Transverse colon (tissue), 4 donors: ENCODE results near the gene NECTIN2. TPM values are rescaled to one million over a fixed set of nuclear protein-coding genes. Genes with fewer than 3 reads are reported as not detected.

Experiments used
- DNase-seq: peaks from one replicate; pipeline ENCODE4 v3.0.0-alpha.2; 2019
- H3K27ac ChIP-seq, 4 donors: fragments of 200-600 bp; sonication (generic); 2 replicates each; pipeline ENCODE4 v1.5.1; 2016 to 2018; ENCODE audit warnings: inconsistent platforms in 4 of 4
- H3K27me3 ChIP-seq: fragments of 200-600 bp; sonication (generic); 2 replicates; pipeline ENCODE4 v1.5.1; 2017; ENCODE audit warnings: inconsistent platforms
- H3K36me3 ChIP-seq, 4 donors: fragments of 200-600 bp; sonication (generic); 2 replicates each; pipeline ENCODE4 v1.5.1; 2017 to 2019; ENCODE audit warnings: inconsistent platforms in 4 of 4
- H3K4me1 ChIP-seq, 4 donors: fragments of 200-600 bp; sonication (generic); 2 replicates each; pipeline ENCODE4 v1.5.1; 2017 to 2020; ENCODE audit warnings: inconsistent platforms in 4 of 4
- H3K4me3 ChIP-seq, 4 donors: fragments of 200-600 bp; sonication (generic); 1 replicate in 1 of 4; 2 replicates in 3 of 4; pipeline versions ENCODE4 v1.5.1 to v1.6.1; 2017 to 2019; ENCODE audit warnings: inconsistent platforms in 4 of 4
- H3K9me3 ChIP-seq, 2 donors: fragments of 200-600 bp; sonication (generic); 2 replicates each; pipeline ENCODE4 v1.5.1; 2017 to 2019; ENCODE audit warnings: inconsistent platforms in 2 of 2
- EP300 ChIP-seq: sonication (generic); formaldehyde crosslinking; IDR thresholded peaks from one replicate; pipeline ENCODE4 v1.6.1; 2017; ENCODE audit warnings: antibody characterized with exemption, low read depth
- POLR2A ChIP-seq: fragments of 450-650 bp; IDR thresholded peaks from one replicate; pipeline ENCODE4 v1.6.1; 2016; ENCODE audit warnings: antibody characterized with exemption, mild to moderate bottlenecking, moderate library complexity
- POLR2AphosphoS5 ChIP-seq, 3 donors: sonication (generic); formaldehyde crosslinking; IDR thresholded peaks; one replicate each; pipeline ENCODE4 v1.6.1; 2016; ENCODE audit warnings: antibody characterized with exemption in 3 of 3
- WGBS, 2 donors: methylation state at CpG; one replicate each; pipeline ENCODE4 v1.1.5; 2018; ENCODE audit warnings: low coverage in 1 of 2; 5-methylcytosine and 5-hydroxymethylcytosine counted together
- in situ Hi-C, 4 donors: fragments of 200-750 bp; cut with MboI; loops; one replicate each; pipeline versions ENCODE4 v1.15.0 to v1.15.1; 2017; ENCODE audit warnings: low sequenced_read_pairs in 3 of 4, low pct_ligation_motif_present in 1 of 4, low pct_unique_long_range_greater_than_20kb in 1 of 4
- intact Hi-C: fragments of 100-400 bp; cut with DNase I; formaldehyde crosslinking; loops from one replicate; pipeline ENCODE4 v1.15.1; 2023; ENCODE audit warnings: low total_unique reads
- total RNA-seq, 4 donors: library from RNA; depleted of rRNA; stranded (reverse); fragments of >200 nt; gene quantifications; one replicate each; pipeline ENCODE4 v1.1.0, GENCODE V29; 2016
- TF ChIP-seq, protein P1 (sequence below), 5 experiments: fragments of 200-600 bp in 3 of 5; fragments of 450-650 bp in 2 of 5; sonication (generic) in 3 of 5; IDR thresholded peaks; 1 replicate in 2 of 5; 2 replicates in 3 of 5; pipeline ENCODE4 v1.5.1; 2016 to 2017; ENCODE audit warnings: antibody characterized with exemption in 5 of 5, inconsistent platforms in 3 of 5, mild to moderate bottlenecking in 2 of 5, moderate library complexity in 1 of 5

Gene NECTIN2
- total RNA-seq, 4 donors from 2014 or later: 93.7 to 147 (median 125) TPM

DNA sequence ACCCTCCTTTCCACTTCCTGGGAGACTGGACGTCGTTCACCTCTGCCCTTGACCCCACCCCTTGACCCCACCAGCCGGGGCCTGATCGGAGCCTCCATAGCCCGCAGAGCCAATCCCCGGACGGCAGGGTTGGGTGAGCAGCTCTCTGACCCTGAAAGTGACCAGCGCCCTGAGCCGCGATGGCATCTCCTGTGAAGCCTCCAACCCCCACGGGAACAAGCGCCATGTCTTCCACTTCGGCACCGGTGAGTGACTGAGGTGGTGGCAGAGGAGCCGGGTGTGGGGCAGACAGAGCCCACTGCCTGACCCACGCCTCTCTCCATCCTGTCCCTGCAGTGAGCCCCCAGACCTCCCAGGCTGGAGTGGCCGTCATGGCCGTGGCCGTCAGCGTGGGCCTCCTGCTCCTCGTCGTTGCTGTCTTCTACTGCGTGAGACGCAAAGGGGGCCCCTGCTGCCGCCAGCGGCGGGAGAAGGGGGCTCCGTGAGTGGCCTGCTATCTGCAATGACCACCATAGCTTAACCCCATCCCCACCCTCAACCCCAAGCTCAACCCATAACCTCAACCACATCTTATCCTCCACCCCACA is 26.8 kb upstream of the NECTIN2 start:
- H3K4me1 ChIP-seq: peaks cover 0 to 16% (median 4%) of the 10 kb centered on the region in 4 donors
- no peak overlapping the region for H3K27ac ChIP-seq
- TF ChIP-seq POLR2AphosphoS5 (IDR thresholded peaks at IDR 0.05) (no peak), POLR2A (no peak)
- no peaks in the 10 kb centered on the region for H3K36me3 ChIP-seq
- no peaks in the 10 kb centered on the region for H3K27me3 ChIP-seq
- no peak for DNase-seq
- intact Hi-C loops: no loop called here
- H3K9me3 ChIP-seq: no peaks in the 10 kb centered on the region
- in situ Hi-C loops: no loop called here
- 90% methylated on average over 28 of the region's 28 CpGs; no CpG with 5 or more reads in 1 of the 2 donors for WGBS, 2 donors
- no peak overlapping the region for H3K4me3 ChIP-seq

DNA sequence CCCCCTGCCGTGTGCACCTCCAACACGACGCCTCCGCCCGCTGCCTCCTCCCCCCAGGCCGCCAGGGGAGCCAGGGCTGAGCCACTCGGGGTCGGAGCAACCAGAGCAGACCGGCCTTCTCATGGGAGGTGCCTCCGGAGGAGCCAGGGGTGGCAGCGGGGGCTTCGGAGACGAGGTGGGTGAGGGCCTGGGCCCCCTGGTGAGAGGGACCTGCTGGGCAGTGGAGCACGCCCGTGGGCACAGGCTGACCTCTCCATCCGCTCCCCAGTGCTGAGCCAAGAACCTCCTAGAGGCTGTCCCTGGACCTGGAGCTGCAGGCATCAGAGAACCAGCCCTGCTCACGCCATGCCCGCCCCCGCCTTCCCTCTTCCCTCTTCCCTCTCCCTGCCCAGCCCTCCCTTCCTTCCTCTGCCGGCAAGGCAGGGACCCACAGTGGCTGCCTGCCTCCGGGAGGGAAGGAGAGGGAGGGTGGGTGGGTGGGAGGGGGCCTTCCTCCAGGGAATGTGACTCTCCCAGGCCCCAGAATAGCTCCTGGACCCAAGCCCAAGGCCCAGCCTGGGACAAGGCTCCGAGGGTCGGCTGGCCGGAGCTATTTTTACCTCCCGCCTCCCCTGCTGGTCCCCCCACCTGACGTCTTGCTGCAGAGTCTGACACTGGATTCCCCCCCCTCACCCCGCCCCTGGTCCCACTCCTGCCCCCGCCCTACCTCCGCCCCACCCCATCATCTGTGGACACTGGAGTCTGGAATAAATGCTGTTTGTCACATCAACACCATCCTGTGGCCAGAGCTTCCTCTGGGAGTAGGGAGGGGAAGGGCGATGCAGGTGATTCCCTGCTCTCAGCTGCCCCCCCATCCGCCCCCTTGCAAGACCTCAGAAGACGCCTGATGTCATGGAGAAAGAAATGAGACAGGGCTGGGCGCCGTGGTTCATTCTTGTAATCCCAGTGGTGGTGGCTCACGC is 25.2 kb upstream of the NECTIN2 start:
- Histone ChIP-seq H3K4me3 (no peak overlapping the region), H3K27me3 (no peaks in the 10 kb centered on the region), H3K36me3 (no peaks in the 10 kb centered on the region), H3K4me1 (peaks cover 0 to 16% (median 4%) of the 10 kb centered on the region in 4 donors), H3K27ac (no peak overlapping the region), H3K9me3 (no peaks in the 10 kb centered on the region)
- in situ Hi-C loops (no loop called here), intact Hi-C loops (no loop called here)
- TF ChIP-seq EP300 (no peak), POLR2AphosphoS5 (IDR thresholded peaks at IDR 0.05) (no peak), POLR2A (no peak)
- TF ChIP-seq, protein P1, sequence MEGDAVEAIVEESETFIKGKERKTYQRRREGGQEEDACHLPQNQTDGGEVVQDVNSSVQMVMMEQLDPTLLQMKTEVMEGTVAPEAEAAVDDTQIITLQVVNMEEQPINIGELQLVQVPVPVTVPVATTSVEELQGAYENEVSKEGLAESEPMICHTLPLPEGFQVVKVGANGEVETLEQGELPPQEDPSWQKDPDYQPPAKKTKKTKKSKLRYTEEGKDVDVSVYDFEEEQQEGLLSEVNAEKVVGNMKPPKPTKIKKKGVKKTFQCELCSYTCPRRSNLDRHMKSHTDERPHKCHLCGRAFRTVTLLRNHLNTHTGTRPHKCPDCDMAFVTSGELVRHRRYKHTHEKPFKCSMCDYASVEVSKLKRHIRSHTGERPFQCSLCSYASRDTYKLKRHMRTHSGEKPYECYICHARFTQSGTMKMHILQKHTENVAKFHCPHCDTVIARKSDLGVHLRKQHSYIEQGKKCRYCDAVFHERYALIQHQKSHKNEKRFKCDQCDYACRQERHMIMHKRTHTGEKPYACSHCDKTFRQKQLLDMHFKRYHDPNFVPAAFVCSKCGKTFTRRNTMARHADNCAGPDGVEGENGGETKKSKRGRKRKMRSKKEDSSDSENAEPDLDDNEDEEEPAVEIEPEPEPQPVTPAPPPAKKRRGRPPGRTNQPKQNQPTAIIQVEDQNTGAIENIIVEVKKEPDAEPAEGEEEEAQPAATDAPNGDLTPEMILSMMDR (IDR thresholded peaks at IDR 0.05): no peak
- no peak for DNase-seq
- 76% methylated on average over 24 of the region's 35 CpGs; no CpG with 5 or more reads in 1 of the 2 donors for WGBS, 2 donors

DNA sequence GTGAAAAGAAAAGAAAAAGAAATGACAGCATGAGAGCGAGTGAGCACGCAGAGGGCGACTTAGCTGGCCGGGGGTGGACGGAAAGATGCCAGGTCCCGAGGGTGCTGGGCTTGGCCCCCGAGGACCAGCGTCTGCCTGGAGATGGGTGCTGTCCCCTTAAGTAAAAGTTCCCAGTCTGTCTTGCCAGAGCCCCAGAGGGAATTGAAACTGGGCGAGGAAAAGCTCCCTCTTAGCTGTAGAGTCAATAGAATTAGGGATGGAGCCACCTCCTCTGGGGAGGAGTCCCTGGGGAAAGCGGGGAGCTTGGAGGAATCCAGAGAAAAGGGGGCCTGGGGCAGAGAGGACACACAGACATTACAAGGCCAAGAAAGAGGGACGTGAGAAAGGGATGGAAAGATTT is 23.9 kb upstream of the NECTIN2 start:
- Histone ChIP-seq H3K27me3 (no peaks in the 10 kb centered on the region), H3K9me3 (no peaks in the 10 kb centered on the region), H3K36me3 (no peaks in the 10 kb centered on the region), H3K4me3 (no peak overlapping the region), H3K4me1 (peaks cover 0 to 16% (median 4%) of the 10 kb centered on the region in 4 donors), H3K27ac (no peak overlapping the region)
- no peak for DNase-seq
- WGBS, 2 donors: 33 to 64% methylated on average over 2 to 11 of the region's 11 CpGs
- intact Hi-C loops (no loop called here), in situ Hi-C loops (no loop called here)
- no peak for TF ChIP-seq POLR2A

DNA sequence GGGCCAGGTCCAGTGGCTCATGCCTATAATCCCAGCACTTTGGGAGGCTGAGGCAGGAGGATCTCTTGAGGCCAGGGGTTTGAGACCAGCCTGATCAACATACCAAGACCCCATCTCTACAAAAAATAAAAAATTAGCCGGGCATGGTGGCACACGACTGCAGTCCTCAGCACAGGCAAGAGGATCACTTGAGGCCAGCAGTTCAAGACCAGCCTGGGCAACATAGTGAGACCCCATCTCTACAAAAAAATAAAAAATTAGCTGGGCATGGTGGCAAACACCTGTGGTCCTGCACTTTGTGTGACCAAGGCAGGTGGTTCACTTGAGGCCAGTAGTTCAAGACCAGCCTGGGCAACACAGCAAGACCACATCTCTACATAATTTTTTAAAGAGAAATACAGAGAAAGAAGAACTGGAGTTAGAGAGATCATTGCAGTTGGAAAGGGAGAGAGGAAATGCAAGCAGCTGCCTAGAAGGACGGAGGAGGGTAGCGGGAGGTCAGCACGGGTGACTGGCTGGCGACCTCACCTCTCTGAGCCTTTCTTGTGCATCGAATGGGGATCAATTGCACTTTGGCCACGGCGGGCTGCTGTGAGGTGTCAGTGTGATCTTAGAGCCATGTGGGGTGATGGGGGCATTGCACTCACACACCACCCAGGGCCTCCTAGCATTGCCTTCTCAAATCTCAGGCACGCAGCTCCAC is 23.3 kb upstream of the NECTIN2 start:
- in situ Hi-C loops: no loop called here
- H3K4me1 ChIP-seq: peaks cover 0 to 16% (median 4%) of the 10 kb centered on the region in 4 donors
- H3K27ac ChIP-seq: no peak overlapping the region
- no peak for TF ChIP-seq POLR2A
- TF ChIP-seq POLR2AphosphoS5 (IDR thresholded peaks at IDR 0.05): no peak
- no peak for TF ChIP-seq EP300
- TF ChIP-seq, protein P1 (IDR thresholded peaks at IDR 0.05): no peak
- WGBS, 2 donors: 74 to 100% methylated on average over 2 to 10 of the region's 10 CpGs
- H3K27me3 ChIP-seq: no peaks in the 10 kb centered on the region
- H3K36me3 ChIP-seq: no peaks in the 10 kb centered on the region
- H3K4me3 ChIP-seq: no peak overlapping the region
- H3K9me3 ChIP-seq: no peaks in the 10 kb centered on the region
- intact Hi-C loops: no loop called here
- no peak for DNase-seq

DNA sequence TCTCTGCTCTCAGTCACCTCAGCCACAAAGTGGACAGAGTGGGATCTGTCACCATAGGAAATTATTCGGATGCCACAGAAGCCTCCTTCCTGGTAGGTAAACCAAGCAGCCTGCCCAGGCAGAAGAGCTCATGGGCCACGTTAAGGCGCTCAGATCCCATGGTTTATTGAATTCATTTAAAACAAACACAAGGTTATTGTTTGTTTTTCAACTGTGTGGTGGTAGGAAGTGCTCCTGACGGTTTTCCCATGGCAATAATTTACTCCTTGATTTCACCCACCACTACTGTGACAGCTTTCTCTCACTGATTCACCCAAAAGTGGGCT is 22.8 kb upstream of the NECTIN2 start:
- intact Hi-C loops: no loop called here

More for the DNA sequence above, 22.8 kb upstream of the NECTIN2 start:
- DNase-seq: no peak
- H3K4me1 ChIP-seq: peaks cover 0 to 11% (median 4%) of the 10 kb centered on the region in 4 donors
- H3K36me3 ChIP-seq: no peaks in the 10 kb centered on the region
- no peak overlapping the region for H3K27ac ChIP-seq
- WGBS, 2 donors: 33 to 50% methylated on average over 2 to 4 of the region's 4 CpGs
- H3K27me3 ChIP-seq: no peaks in the 10 kb centered on the region
- H3K9me3 ChIP-seq: no peaks in the 10 kb centered on the region
- in situ Hi-C loops: no loop called here
- TF ChIP-seq POLR2AphosphoS5 (IDR thresholded peaks at IDR 0.05): no peak
- no peak for TF ChIP-seq POLR2A
- no peak for TF ChIP-seq EP300
- TF ChIP-seq, protein P1 (IDR thresholded peaks at IDR 0.05): no peak
- no peak overlapping the region for H3K4me3 ChIP-seq
